ENCODE results near the gene TOR4A. TPM values are rescaled to one million over a fixed set of nuclear protein-coding genes. Genes with fewer than 3 reads are reported as not detected.
A peak's percentile ranks its signal among the peaks of the same experiment; 100 is the strongest.

Gene TOR4A
- total RNA-seq, 1 experiment from 2014 or later = 28.9 TPM

DNA sequence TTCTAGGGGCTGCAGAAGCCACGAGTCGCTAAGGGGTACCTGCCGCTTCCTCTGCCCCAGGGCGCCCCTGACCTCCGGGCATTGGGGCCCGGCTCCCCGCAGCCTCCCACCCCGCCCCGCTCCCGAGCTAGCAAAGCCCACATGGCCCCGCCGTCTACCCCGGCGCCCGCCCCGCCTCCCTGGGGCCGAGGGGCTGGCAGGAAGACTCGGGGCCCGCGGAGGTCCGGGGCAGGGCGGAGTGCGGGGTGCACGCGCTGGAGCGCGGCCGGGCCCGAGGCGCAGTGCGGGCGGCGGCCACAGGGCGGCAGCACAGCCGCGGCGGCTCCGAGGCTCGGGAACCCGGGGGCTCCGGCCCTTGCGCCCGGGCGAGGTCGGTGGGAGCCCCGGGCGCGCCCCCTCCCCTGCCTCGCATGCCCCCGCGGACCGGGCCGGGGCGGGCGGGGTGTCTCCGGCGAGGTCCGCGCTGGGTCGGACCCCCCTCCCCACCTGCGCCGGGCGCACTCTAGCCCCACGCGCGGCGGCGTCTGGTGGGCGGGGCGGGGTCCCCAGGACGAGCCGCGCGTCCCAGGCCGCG, 17.8 kb downstream of the TOR4A start:
- Histone ChIP-seq H2AFZ (ENCODE audit: low read length) (peak overlapping the region; percentile 61; the same call in 1 of the 2 replicates), H3K36me3 (ENCODE audit: low read depth, low read length) (no peaks in the 10 kb centered on the region), H3F3A (ENCODE audit: low read length, unreplicated experiment) (no peaks in the 10 kb centered on the region), H3K9ac (ENCODE audit: low read length) (no peak overlapping the region), H3K9me2 (replicated peaks; ENCODE audit: low read length) (no peaks in the 10 kb centered on the region), H3K27me3 (ENCODE audit: low read length) (no peaks in the 10 kb centered on the region), H4K20me1 (ENCODE audit: low read length) (peaks cover 10% of the 10 kb centered on the region), H3K79me2 (ENCODE audit: low read length) (peaks cover 8% of the 10 kb centered on the region), H3K27ac (ENCODE audit: low read length) (no peak overlapping the region), H3K4me3 (ENCODE audit: low read length) (no peak overlapping the region), H3K9me3 (ENCODE audit: low read length) (no peaks in the 10 kb centered on the region), H3K4me2 (ENCODE audit: low read length) (peak overlapping the region; percentile 49; the same call in 1 of the 2 replicates), H3K4me1 (ENCODE audit: insufficient read depth, low read length) (peaks cover 7% of the 10 kb centered on the region; the same call in 1 of the 2 replicates)
- CTCF ChIA-PET = no interaction called here
- POLR2A ChIA-PET (ENCODE audit: unreplicated experiment) = no interaction called here
- intact Hi-C loops (cut with micrococcal nuclease) = no loop called here
- TF ChIP-seq EZH2 (IDR thresholded peaks at IDR 0.05; ENCODE audit: low read length, unreplicated experiment) = no peak
- TF ChIP-seq, protein P1, sequence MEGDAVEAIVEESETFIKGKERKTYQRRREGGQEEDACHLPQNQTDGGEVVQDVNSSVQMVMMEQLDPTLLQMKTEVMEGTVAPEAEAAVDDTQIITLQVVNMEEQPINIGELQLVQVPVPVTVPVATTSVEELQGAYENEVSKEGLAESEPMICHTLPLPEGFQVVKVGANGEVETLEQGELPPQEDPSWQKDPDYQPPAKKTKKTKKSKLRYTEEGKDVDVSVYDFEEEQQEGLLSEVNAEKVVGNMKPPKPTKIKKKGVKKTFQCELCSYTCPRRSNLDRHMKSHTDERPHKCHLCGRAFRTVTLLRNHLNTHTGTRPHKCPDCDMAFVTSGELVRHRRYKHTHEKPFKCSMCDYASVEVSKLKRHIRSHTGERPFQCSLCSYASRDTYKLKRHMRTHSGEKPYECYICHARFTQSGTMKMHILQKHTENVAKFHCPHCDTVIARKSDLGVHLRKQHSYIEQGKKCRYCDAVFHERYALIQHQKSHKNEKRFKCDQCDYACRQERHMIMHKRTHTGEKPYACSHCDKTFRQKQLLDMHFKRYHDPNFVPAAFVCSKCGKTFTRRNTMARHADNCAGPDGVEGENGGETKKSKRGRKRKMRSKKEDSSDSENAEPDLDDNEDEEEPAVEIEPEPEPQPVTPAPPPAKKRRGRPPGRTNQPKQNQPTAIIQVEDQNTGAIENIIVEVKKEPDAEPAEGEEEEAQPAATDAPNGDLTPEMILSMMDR (conservative IDR thresholded peaks at IDR 0.05; ENCODE audit: low read depth, low read length) = no peak
- TF ChIP-seq EZH2phosphoT487 (IDR thresholded peaks at IDR 0.05; ENCODE audit: borderline replicate concordance, low read length) = no peak
- no TSS peak for BruUV-seq (replicated peaks)
- DNase-seq (peak; percentile 41), ATAC-seq (peak; percentile 45)

DNA sequence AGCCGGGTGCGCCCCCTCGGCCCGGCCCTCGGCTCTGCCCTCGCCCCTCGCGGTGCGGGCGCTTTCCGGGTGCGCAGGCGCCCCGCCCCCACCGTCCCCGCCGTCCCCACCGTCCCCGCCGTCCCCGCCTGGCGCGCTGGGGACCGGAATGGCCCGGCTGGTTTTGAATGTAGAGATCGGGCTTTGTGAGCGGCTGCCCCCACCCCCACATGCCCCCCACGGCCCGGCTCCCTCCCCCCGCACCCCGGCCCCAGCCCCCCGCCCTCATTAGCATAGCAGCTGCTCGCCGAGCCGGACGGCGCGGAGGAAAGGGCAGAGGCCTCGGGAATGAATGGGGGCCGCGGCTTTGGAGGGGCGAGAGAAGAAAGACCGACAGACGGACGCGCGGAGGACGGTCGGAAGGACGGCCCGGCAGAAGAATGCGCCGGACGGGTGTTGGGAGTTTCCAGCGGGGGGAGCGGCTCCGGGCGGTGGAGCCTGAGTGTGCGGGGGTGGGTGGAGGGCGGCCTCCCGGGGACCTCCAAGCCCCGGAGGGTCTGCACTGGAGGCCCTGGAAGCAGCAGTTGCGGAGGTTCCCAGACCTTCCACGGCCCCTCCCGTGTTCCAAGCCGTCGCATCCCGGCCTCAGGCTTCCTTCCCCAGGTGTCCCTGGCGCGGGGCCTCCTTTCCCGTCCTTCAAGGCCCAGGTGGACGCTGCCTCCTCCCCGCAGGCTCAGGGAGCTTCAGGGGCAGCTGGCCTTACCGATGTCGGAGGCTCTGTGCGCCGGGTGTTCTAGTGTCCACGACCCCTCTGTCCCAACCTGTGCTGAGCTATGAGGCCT, 18.5 kb downstream of the TOR4A start:
- Histone ChIP-seq H3K9me2 (replicated peaks; ENCODE audit: low read length) (no peaks in the 10 kb centered on the region), H3K4me2 (ENCODE audit: low read length) (no peak overlapping the region), H3K27ac (ENCODE audit: low read length) (no peak overlapping the region), H3K4me1 (ENCODE audit: insufficient read depth, low read length) (peaks cover 7% of the 10 kb centered on the region; the same call in 1 of the 2 replicates), H3K36me3 (ENCODE audit: low read depth, low read length) (no peaks in the 10 kb centered on the region), H3K79me2 (ENCODE audit: low read length) (peaks cover 15% of the 10 kb centered on the region), H3K4me3 (ENCODE audit: low read length) (no peak overlapping the region), H3K9me3 (ENCODE audit: low read length) (no peaks in the 10 kb centered on the region), H3F3A (ENCODE audit: low read length, unreplicated experiment) (no peaks in the 10 kb centered on the region), H2AFZ (ENCODE audit: low read length) (no peak overlapping the region), H4K20me1 (ENCODE audit: low read length) (peaks cover 10% of the 10 kb centered on the region), H3K27me3 (ENCODE audit: low read length) (no peaks in the 10 kb centered on the region), H3K9ac (ENCODE audit: low read length) (no peak overlapping the region)
- intact Hi-C loops (cut with micrococcal nuclease) = no loop called here
- BruUV-seq (replicated peaks) = no TSS peak
- DNase-seq (no peak), ATAC-seq (no peak)
- ChIA-PET CTCF (no interaction called here), POLR2A (ENCODE audit: unreplicated experiment) (no interaction called here)
- TF ChIP-seq, protein P1 (conservative IDR thresholded peaks at IDR 0.05; ENCODE audit: low read depth, low read length) = no peak
- TF ChIP-seq EZH2phosphoT487 (IDR thresholded peaks at IDR 0.05; ENCODE audit: borderline replicate concordance, low read length) (no peak), EZH2 (IDR thresholded peaks at IDR 0.05; ENCODE audit: low read length, unreplicated experiment) (no peak)
